VCaP (cell line): ENCODE data around the gene DEPDC1B.
"Not testable (repeated sequence)": the region's sequence is repeated elsewhere in the genome, so short reads cannot be mapped to it uniquely, and the experiment has no call there.

ENCODE experiments used
- H3K27ac ChIP-seq: fragments of 450-650 bp; 2 replicates; pipeline ENCODE4 v1.5.1; 2017
- CTCF ChIP-seq: fragments of 450-650 bp; conservative IDR thresholded peaks from 2 replicates; pipeline ENCODE4 v1.5.1; 2017; ENCODE audit warnings: mild to moderate bottlenecking, moderate library complexity

Gene DEPDC1B

GRCh38 chr5:60699609-60700415, at the start of gene DEPDC1B:
Gene DEPDC1B, minus strand, starts transcription at chr5:60700166. Its CDS starts 73 bp downstream, at chr5:60700093.
- H3K27ac ChIP-seq, result peak within 1 kb of the TSS; percentile 82

GRCh38 chr5:60744682-60745081, 44.7 kb upstream of the DEPDC1B start:
- no peak overlapping the region for H3K27ac ChIP-seq
- no peak for TF ChIP-seq CTCF

More at GRCh38 chr5:60699609-60700415, at the start of gene DEPDC1B:
- TF ChIP-seq CTCF, result peak; percentile 71

- TF ChIP-seq CTCF, result no peak
- H3K27ac ChIP-seq, result peak overlapping the region; percentile 39
Measured at GRCh38 chr5:60743511-60744314, 43.7 kb upstream of the DEPDC1B start.

GRCh38 chr5:60740322-60740721, 40.4 kb upstream of the DEPDC1B start:
- no peak overlapping the region for H3K27ac ChIP-seq

GRCh38 chr5:60738933-60739332, 39.0 kb upstream of the DEPDC1B start:
- TF ChIP-seq CTCF, result no peak

More at GRCh38 chr5:60740322-60740721, 40.4 kb upstream of the DEPDC1B start:
- TF ChIP-seq CTCF, result no peak

GRCh38 chr5:60738461-60738860, 38.5 kb upstream of the DEPDC1B start:
- H3K27ac ChIP-seq, result no peak overlapping the region
- no peak for TF ChIP-seq CTCF

More at GRCh38 chr5:60738933-60739332, 39.0 kb upstream of the DEPDC1B start:
- H3K27ac ChIP-seq, result no peak overlapping the region

GRCh38 chr5:60730858-60731257, 30.9 kb upstream of the DEPDC1B start:
- H3K27ac ChIP-seq, result not testable (repeated sequence)
